Loucy (cell line): Measurements from ENCODE around the gene SUPT4H1.

Source experiments
- H2AFZ ChIP-seq: fragments of 200-600 bp; sonication (generic); 2 replicates; pipeline ENCODE4 v1.6.0; 2016; ENCODE audit warnings: antibody characterized with exemption, mild to moderate bottlenecking, low read length, moderate library complexity
- H3F3A ChIP-seq: fragments of 200-600 bp; 2 replicates; pipeline ENCODE4 v1.6.0; 2016; ENCODE audit warnings: antibody characterized with exemption, low read depth, mild to moderate bottlenecking
- H3K27me3 ChIP-seq: fragments of 200-600 bp; sonication (generic); 2 replicates; pipeline ENCODE4 v1.6.1; 2014; ENCODE audit warnings: low read length, mild to moderate bottlenecking; ENCODE audit not compliant: insufficient read depth, poor library complexity, severe bottlenecking
- H3K36me3 ChIP-seq: fragments of 200-600 bp; sonication (generic); 2 replicates; pipeline ENCODE4 v1.6.1; 2016; ENCODE audit warnings: low read length; ENCODE audit not compliant: insufficient read depth
- H3K4me1 ChIP-seq: fragments of 200-600 bp; sonication (generic); 2 replicates; pipeline ENCODE4 v1.5.1; 2014; ENCODE audit warnings: low read length, mild to moderate bottlenecking; ENCODE audit not compliant: insufficient read depth, poor library complexity, severe bottlenecking
- H3K4me2 ChIP-seq: fragments of 200-600 bp; sonication (generic); 2 replicates; pipeline ENCODE4 v1.6.0; 2014; ENCODE audit warnings: antibody characterized with exemption, low read length, low read depth, mild to moderate bottlenecking; ENCODE audit not compliant: poor library complexity, severe bottlenecking
- H3K4me3 ChIP-seq: fragments of 200-600 bp; sonication (generic); 2 replicates; pipeline ENCODE4 v1.5.1; 2014; ENCODE audit warnings: low read length, mild to moderate bottlenecking, mixed read lengths; ENCODE audit not compliant: poor library complexity, severe bottlenecking
- H3K79me2 ChIP-seq: fragments of 200-600 bp; sonication (generic); 2 replicates; pipeline ENCODE4 v1.6.1; 2014; ENCODE audit warnings: low read length; ENCODE audit not compliant: insufficient read depth
- H3K9ac ChIP-seq: fragments of 200-600 bp; sonication (generic); 2 replicates; pipeline ENCODE4 v1.6.0; 2014; ENCODE audit warnings: mild to moderate bottlenecking, low read depth, low read length, moderate library complexity; ENCODE audit not compliant: poor library complexity, severe bottlenecking
- H3K9me2 ChIP-seq: fragments of 200-600 bp; sonication (generic); replicated peaks from 2 replicates; pipeline ENCODE4 v1.6.1; 2016; ENCODE audit warnings: low read depth, low read length, mixed read lengths
- H3K9me3 ChIP-seq: fragments of 200-600 bp; sonication (generic); 2 replicates; pipeline ENCODE4 v1.6.1; 2014; ENCODE audit warnings: mild to moderate bottlenecking, antibody characterized with exemption, low read length, low read depth; ENCODE audit not compliant: insufficient read depth
- H4K20me1 ChIP-seq: fragments of 200-600 bp; sonication (generic); 2 replicates; pipeline ENCODE4 v1.6.0; 2014; ENCODE audit warnings: antibody characterized with exemption, low read length, mild to moderate bottlenecking; ENCODE audit not compliant: insufficient read depth, poor library complexity, severe bottlenecking
- CTCF ChIP-seq: fragments of 200-600 bp; sonication (generic); conservative IDR thresholded peaks from 2 replicates; pipeline ENCODE4 v1.5.1; 2014; ENCODE audit warnings: mild to moderate bottlenecking, antibody characterized with exemption, low read length
- EZH2phosphoT487 ChIP-seq: fragments of 200-600 bp; IDR thresholded peaks from 2 replicates; pipeline ENCODE4 v1.6.1; 2018; ENCODE audit warnings: antibody characterized with exemption, mild to moderate bottlenecking, moderate library complexity, borderline replicate concordance

Gene SUPT4H1

GRCh38 chr17:58315281-58315711 lies 36.7 kb downstream of the SUPT4H1 start:
- no peaks in the 10 kb centered on the region for H3K27me3 ChIP-seq
- H3K79me2 ChIP-seq: peaks cover 18% of the 10 kb centered on the region
- H3K9me2 ChIP-seq: no peaks in the 10 kb centered on the region
- no peaks in the 10 kb centered on the region for H3F3A ChIP-seq
- no peak overlapping the region for H3K9ac ChIP-seq
- no peak for TF ChIP-seq CTCF
- no peak for TF ChIP-seq EZH2phosphoT487
- no peak overlapping the region for H3K4me3 ChIP-seq
- H3K4me1 ChIP-seq: peaks cover 15% of the 10 kb centered on the region
- no peaks in the 10 kb centered on the region for H3K9me3 ChIP-seq
- peaks cover 18% of the 10 kb centered on the region for H4K20me1 ChIP-seq
- H2AFZ ChIP-seq: no peak overlapping the region
- peaks cover 46% of the 10 kb centered on the region; the same call in 1 of the 2 replicates for H3K36me3 ChIP-seq
- no peak overlapping the region for H3K4me2 ChIP-seq

- Histone ChIP-seq H3K9ac (no peak overlapping the region), H3K4me3 (no peak overlapping the region), H3K9me2 (no peaks in the 10 kb centered on the region), H3K36me3 (peaks cover 46% of the 10 kb centered on the region; the same call in 1 of the 2 replicates), H3K27me3 (no peaks in the 10 kb centered on the region), H4K20me1 (peaks cover 18% of the 10 kb centered on the region), H3F3A (no peaks in the 10 kb centered on the region), H3K4me1 (peaks cover 15% of the 10 kb centered on the region), H2AFZ (no peak overlapping the region), H3K79me2 (peaks cover 15% of the 10 kb centered on the region), H3K9me3 (no peaks in the 10 kb centered on the region), H3K4me2 (no peak overlapping the region)
- TF ChIP-seq CTCF: no peak
- TF ChIP-seq EZH2phosphoT487: no peak
These were observed 37.3 kb downstream of the SUPT4H1 start for GRCh38 chr17:58314706-58315015.

- no peaks in the 10 kb centered on the region for H3K9me3 ChIP-seq
- peaks cover 15% of the 10 kb centered on the region for H3K4me1 ChIP-seq
- peaks cover 45% of the 10 kb centered on the region; the same call in 1 of the 2 replicates for H3K36me3 ChIP-seq
- TF ChIP-seq CTCF: no peak
- no peak for TF ChIP-seq EZH2phosphoT487
- no peaks in the 10 kb centered on the region for H3K27me3 ChIP-seq
- H3K9ac ChIP-seq: no peak overlapping the region
- no peak overlapping the region for H2AFZ ChIP-seq
- H3F3A ChIP-seq: no peaks in the 10 kb centered on the region
- H3K79me2 ChIP-seq: peaks cover 9% of the 10 kb centered on the region
- no peak overlapping the region for H3K4me3 ChIP-seq
- H3K9me2 ChIP-seq: no peaks in the 10 kb centered on the region
- H4K20me1 ChIP-seq: peaks cover 12% of the 10 kb centered on the region
- no peak overlapping the region for H3K4me2 ChIP-seq
These were observed 37.9 kb downstream of the SUPT4H1 start for GRCh38 chr17:58313815-58314705.
